GM23248 (cell line): ENCODE measurements around the gene RMND5A. TPM values are rescaled to one million over a fixed set of nuclear protein-coding genes. Genes with fewer than 3 reads are reported as not detected.
A peak's percentile ranks its signal among the peaks of the same experiment; 100 is the strongest.

Source experiments
- DNase-seq: peaks from one replicate; pipeline ENCODE4 v3.0.0-alpha.2; 2015
- H2AFZ ChIP-seq: fragments of 200-600 bp; sonication (generic); 2 replicates; pipeline ENCODE4 v1.6.1; 2016; ENCODE audit warnings: antibody characterized with exemption
- H3F3A ChIP-seq: fragments of 200-600 bp; sonication (generic); 2 replicates; pipeline ENCODE4 v1.6.1; 2016; ENCODE audit warnings: mild to moderate bottlenecking, antibody characterized with exemption, mixed run types; ENCODE audit not compliant: insufficient read depth
- H3K27ac ChIP-seq: fragments of 200-600 bp; sonication (generic); 2 replicates; pipeline ENCODE4 v1.5.1; 2016; ENCODE audit warnings: mild to moderate bottlenecking
- H3K27me3 ChIP-seq: fragments of 200-600 bp; sonication (generic); replicated peaks from 2 replicates; pipeline ENCODE4 v1.6.1; 2016; ENCODE audit warnings: mild to moderate bottlenecking; ENCODE audit not compliant: insufficient read depth
- H3K36me3 ChIP-seq: fragments of 200-600 bp; sonication (generic); 2 replicates; pipeline ENCODE4 v1.6.1; 2016; ENCODE audit warnings: low read depth, mild to moderate bottlenecking
- H3K4me1 ChIP-seq: fragments of 200-600 bp; sonication (generic); 2 replicates; pipeline ENCODE4 v1.6.1; 2016; ENCODE audit warnings: mild to moderate bottlenecking; ENCODE audit not compliant: insufficient read depth
- H3K4me2 ChIP-seq: fragments of 200-600 bp; sonication (generic); one replicate; pipeline ENCODE4 v1.6.1; 2016; ENCODE audit warnings: mild to moderate bottlenecking; ENCODE audit not compliant: unreplicated experiment
- H3K4me3 ChIP-seq: fragments of 200-600 bp; sonication (generic); 2 replicates; pipeline ENCODE4 v1.5.1; 2016; ENCODE audit warnings: mild to moderate bottlenecking
- H3K79me2 ChIP-seq: fragments of 200-600 bp; sonication (generic); 2 replicates; pipeline ENCODE4 v1.6.1; 2016; ENCODE audit warnings: mild to moderate bottlenecking; ENCODE audit not compliant: insufficient read depth
- H3K9ac ChIP-seq: fragments of 200-600 bp; sonication (generic); 2 replicates; pipeline ENCODE4 v1.6.1; 2016; ENCODE audit warnings: mild to moderate bottlenecking
- H3K9me2 ChIP-seq: fragments of 200-600 bp; sonication (generic); 2 replicates; pipeline ENCODE4 v1.6.1; 2016; ENCODE audit warnings: mixed run types, mild to moderate bottlenecking, moderate library complexity; ENCODE audit not compliant: insufficient read depth
- H3K9me3 ChIP-seq: fragments of 200-600 bp; sonication (generic); one replicate; pipeline ENCODE4 v1.6.1; 2017; ENCODE audit warnings: low read depth
- H4K20me1 ChIP-seq: fragments of 200-600 bp; sonication (generic); 2 replicates; pipeline ENCODE4 v1.6.0; 2016; ENCODE audit not compliant: insufficient read depth
- EZH2 ChIP-seq: fragments of 200-600 bp; sonication (generic); IDR thresholded peaks from 2 replicates; pipeline ENCODE4 v1.6.1; 2018; ENCODE audit warnings: antibody characterized with exemption, mild to moderate bottlenecking; ENCODE audit not compliant: insufficient read depth, poor library complexity, severe bottlenecking
- EZH2phosphoT487 ChIP-seq: fragments of 200-600 bp; sonication (generic); IDR thresholded peaks from 2 replicates; pipeline ENCODE4 v1.6.1; 2018; ENCODE audit warnings: antibody characterized with exemption, moderate library complexity, mild to moderate bottlenecking, low read depth; ENCODE audit not compliant: insufficient read depth
- WGBS, 2 experiments: methylation state at CpG; one replicate each; pipeline ENCODE4 v1.1.6; 2015 to 2017; ENCODE audit warnings: low lambda C conversion rate in 2 of 2, low coverage in 1 of 2; ENCODE audit errors: missing lambda C conversion rate in 2 of 2; 5-methylcytosine and 5-hydroxymethylcytosine counted together
- in situ Hi-C: fragments of 300-500 bp; cut with MboI; formaldehyde crosslinking; loops from 2 replicates; pipeline ENCODE4 v1.15.0; 2020
- polyA plus RNA-seq: library from polyadenylated mRNA; unstranded; fragments of >200 nt; fragmentation: Nextera tagmentation; extraction: Ambion mirVana; gene quantifications from 2 replicates; pipeline ENCODE4 v1.2.1, GENCODE V29; 2016
- total RNA-seq: library from RNA; depleted of rRNA; stranded (reverse); fragments of >200 nt; shearing (Covaris generic); gene quantifications from 2 replicates; pipeline ENCODE4 v1.2.3, GENCODE V29; 2014

RMND5A gene
- total and polyA plus RNA-seq, 2 experiments from 2014 or later, result 6.8 to 21.2 TPM

DNA sequence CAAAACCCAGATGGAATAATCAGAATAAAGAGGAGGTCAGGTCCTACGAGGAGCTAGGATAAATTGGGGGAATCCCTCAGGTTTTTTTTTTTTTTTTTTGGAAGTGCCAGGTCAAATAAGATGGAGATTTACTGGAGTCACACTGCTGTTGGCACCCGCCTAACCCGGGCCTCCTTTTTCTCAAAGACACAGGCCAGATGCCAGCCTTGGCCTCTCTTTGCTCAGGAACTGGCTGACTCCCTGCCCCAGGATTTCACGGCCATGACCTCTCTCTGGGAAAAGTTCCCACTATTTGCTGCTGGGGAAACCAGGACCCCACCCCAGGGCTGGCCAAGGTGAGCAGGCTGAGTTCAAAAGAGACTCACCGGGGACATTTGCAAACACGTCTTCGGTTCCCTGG lies 68.1 kb downstream of the RMND5A start:
- Histone ChIP-seq H3K9me3 (no peaks in the 10 kb centered on the region), H3K9ac (no peak overlapping the region), H4K20me1 (no peaks in the 10 kb centered on the region), H3K9me2 (no peaks in the 10 kb centered on the region), H3K4me3 (no peak overlapping the region), H2AFZ (no peak overlapping the region), H3K27me3 (peaks cover 55% of the 10 kb centered on the region), H3K4me1 (no peaks in the 10 kb centered on the region), H3F3A (no peaks in the 10 kb centered on the region), H3K4me2 (no peak overlapping the region), H3K36me3 (no peaks in the 10 kb centered on the region), H3K79me2 (no peaks in the 10 kb centered on the region), H3K27ac (no peak overlapping the region)
- no peak for TF ChIP-seq EZH2
- TF ChIP-seq EZH2phosphoT487, result no peak
- no peak for DNase-seq
- WGBS, 2 experiments, result 52% methylated on average over 7 of the region's 7 CpGs
- in situ Hi-C loops, result no loop called here

DNA sequence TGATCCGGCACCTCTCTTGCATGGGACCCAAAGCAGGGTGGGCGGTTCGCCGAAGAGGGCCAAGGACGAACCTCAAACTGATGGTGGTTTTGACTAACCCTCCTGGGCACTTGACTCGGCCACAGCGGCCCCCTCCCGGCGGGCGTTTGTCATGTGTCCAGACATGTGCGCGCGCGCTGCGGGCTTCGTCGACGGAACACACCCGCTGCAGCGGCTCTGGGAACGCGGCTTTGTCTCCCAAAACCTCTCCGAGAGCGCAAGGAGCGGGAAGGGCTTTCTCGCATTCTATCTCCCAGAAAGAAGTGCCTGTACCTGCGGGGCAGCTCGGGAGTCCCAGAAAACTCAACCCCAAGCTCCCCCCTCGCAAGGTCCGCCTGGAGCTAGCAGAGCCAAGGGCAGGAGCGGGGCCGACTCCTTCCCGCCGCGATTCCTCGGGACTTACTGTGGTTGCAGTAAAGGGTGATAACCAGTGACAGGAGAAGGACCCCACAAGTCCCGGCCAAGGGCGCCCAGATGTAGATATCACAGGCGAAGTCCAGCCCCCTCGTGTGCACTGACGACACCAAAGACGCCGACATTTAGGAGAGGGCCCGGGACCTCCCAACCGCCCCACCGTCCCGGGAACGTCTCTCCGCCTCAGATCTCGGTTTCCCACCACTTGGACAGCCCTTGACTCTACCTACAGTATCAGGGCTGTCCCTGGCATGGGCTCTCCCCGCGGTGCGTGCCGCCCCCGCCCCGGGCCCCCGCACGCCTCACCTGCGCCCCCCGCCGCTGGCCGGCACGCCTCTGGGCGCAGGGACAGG lies 69.0 kb downstream of the RMND5A start:
- TF ChIP-seq EZH2phosphoT487 (peak; percentile 69; the same call in 1 of the 2 replicates), EZH2 (peak; percentile 59)

DNA sequence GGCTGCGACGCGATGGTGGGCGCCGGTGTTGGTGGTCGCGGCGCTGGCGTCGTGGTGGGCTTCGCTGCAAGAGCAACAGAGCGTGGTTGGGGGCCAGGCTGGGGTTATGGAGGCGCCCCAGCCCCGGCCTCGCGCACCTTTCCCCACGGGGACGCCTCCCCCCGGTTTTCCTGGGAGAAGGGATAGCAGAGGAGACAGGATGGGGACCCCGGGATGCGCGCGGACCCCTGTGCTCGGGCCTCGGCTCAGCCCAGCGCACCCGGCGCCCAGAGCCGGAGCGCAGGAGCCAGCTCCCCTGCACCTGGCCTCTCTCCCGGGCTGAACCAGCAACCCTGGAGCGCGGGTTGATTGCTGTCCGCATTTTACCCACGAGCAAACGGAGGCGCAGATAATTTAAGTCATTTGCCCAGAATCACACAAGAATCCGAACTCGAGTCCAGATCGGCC lies 69.6 kb downstream of the RMND5A start:
- DNase-seq, result no peak
- Histone ChIP-seq H2AFZ (no peak overlapping the region), H3K9ac (no peak overlapping the region), H3F3A (no peaks in the 10 kb centered on the region), H3K27ac (no peak overlapping the region), H3K4me3 (no peak overlapping the region), H4K20me1 (no peaks in the 10 kb centered on the region), H3K4me1 (no peaks in the 10 kb centered on the region), H3K4me2 (no peak overlapping the region), H3K9me3 (no peaks in the 10 kb centered on the region), H3K79me2 (no peaks in the 10 kb centered on the region), H3K27me3 (peaks cover 68% of the 10 kb centered on the region), H3K9me2 (no peaks in the 10 kb centered on the region), H3K36me3 (no peaks in the 10 kb centered on the region)
- WGBS, 2 experiments, result 5 to 7% methylated on average over 29 to 32 of the region's 40 CpGs
- TF ChIP-seq EZH2 (no peak), EZH2phosphoT487 (no peak)
- in situ Hi-C loops, result no loop called here

More for the DNA sequence above, 69.0 kb downstream of the RMND5A start:
- Histone ChIP-seq H3K27me3 (peaks cover 64% of the 10 kb centered on the region), H3F3A (no peaks in the 10 kb centered on the region), H3K4me3 (no peak overlapping the region), H3K4me2 (no peak overlapping the region), H3K4me1 (no peaks in the 10 kb centered on the region), H3K9ac (no peak overlapping the region), H3K36me3 (no peaks in the 10 kb centered on the region), H3K27ac (no peak overlapping the region), H3K79me2 (no peaks in the 10 kb centered on the region), H2AFZ (peak overlapping the region; percentile 27; the same call in 1 of the 2 replicates), H3K9me2 (no peaks in the 10 kb centered on the region), H4K20me1 (no peaks in the 10 kb centered on the region), H3K9me3 (no peaks in the 10 kb centered on the region)
- DNase-seq, result peak; percentile 37
- WGBS, 2 experiments, result 5 to 6% methylated on average over 60 to 64 of the region's 64 CpGs
- in situ Hi-C loops, result no loop called here

- Histone ChIP-seq H3K9me2 (no peaks in the 10 kb centered on the region), H3K9ac (no peak overlapping the region), H4K20me1 (no peaks in the 10 kb centered on the region), H3K4me3 (no peak overlapping the region), H3K27me3 (peaks cover 68% of the 10 kb centered on the region), H3K4me2 (no peak overlapping the region), H3K9me3 (no peaks in the 10 kb centered on the region), H3K27ac (no peak overlapping the region), H3K79me2 (no peaks in the 10 kb centered on the region), H3F3A (no peaks in the 10 kb centered on the region), H2AFZ (no peak overlapping the region), H3K4me1 (no peaks in the 10 kb centered on the region), H3K36me3 (no peaks in the 10 kb centered on the region)
- 1 to 5% methylated on average over 33 to 39 of the region's 40 CpGs for WGBS, 2 experiments
- TF ChIP-seq EZH2, result peak; percentile 96
- peak; percentile 90; the same call in 1 of the 2 replicates for TF ChIP-seq EZH2phosphoT487
- DNase-seq, result peak; percentile 27
- in situ Hi-C loops, result no loop called here
These were observed 70.1 kb downstream of the RMND5A start for GRCh38 chr2:86790134-86790675.
